ENCODE measurements around the gene EGFL6.
"Not testable (repeated sequence)": the region's sequence is repeated elsewhere in the genome, so short reads cannot be mapped to it uniquely, and the experiment has no call there.

EGFL6 gene

GRCh38 chrX:13597874-13598273, 28.5 kb downstream of the EGFL6 start:
- DNase-seq = no peak

- DNase-seq = peak; percentile 38
Observed at GRCh38 chrX:13598877-13599276, 29.5 kb downstream of the EGFL6 start.

- DNase-seq = no peak
Observed at GRCh38 chrX:13599491-13599890, 30.1 kb downstream of the EGFL6 start.

- DNase-seq = no peak
Observed at GRCh38 chrX:13605611-13606010, 36.2 kb downstream of the EGFL6 start.

GRCh38 chrX:13607331-13607995, 38.1 kb downstream of the EGFL6 start:
- DNase-seq = no peak

GRCh38 chrX:13607996-13608365, 38.6 kb downstream of the EGFL6 start:
- no peak for DNase-seq

GRCh38 chrX:13614154-13614553, 44.8 kb downstream of the EGFL6 start:
- DNase-seq = no peak

GRCh38 chrX:13620207-13620606, 50.8 kb downstream of the EGFL6 start:
- DNase-seq = peak; percentile 39

GRCh38 chrX:13622401-13622964, 53.1 kb downstream of the EGFL6 start:
- DNase-seq = no peak

- DNase-seq = no peak
Observed at GRCh38 chrX:13627306-13627705, 57.9 kb downstream of the EGFL6 start.

- DNase-seq = not testable (repeated sequence)
Observed at GRCh38 chrX:13637224-13637623, 67.8 kb downstream of the EGFL6 start.

- no peak for DNase-seq
Observed at GRCh38 chrX:13638021-13638420, 68.6 kb downstream of the EGFL6 start.

- no peak for DNase-seq
Observed at GRCh38 chrX:13638826-13639225, 69.4 kb downstream of the EGFL6 start.

GRCh38 chrX:13641684-13642083, 72.3 kb downstream of the EGFL6 start:
- not testable (repeated sequence) for DNase-seq

- DNase-seq = no peak
Observed at GRCh38 chrX:13645464-13646153, 76.2 kb downstream of the EGFL6 start.

- DNase-seq = peak; percentile 81
Observed at GRCh38 chrX:13646154-13646549, 76.8 kb downstream of the EGFL6 start.

- DNase-seq = peak; percentile 97
Observed at GRCh38 chrX:13647709-13648212, 78.4 kb downstream of the EGFL6 start.

GRCh38 chrX:13648336-13648735, 78.9 kb downstream of the EGFL6 start:
- peak; percentile 60 for DNase-seq

- DNase-seq = no peak
Observed at GRCh38 chrX:13649838-13650237, 80.4 kb downstream of the EGFL6 start.

GRCh38 chrX:13650318-13650717, 80.9 kb downstream of the EGFL6 start:
- DNase-seq = no peak

- DNase-seq = no peak
Observed at GRCh38 chrX:13651150-13651549, 81.7 kb downstream of the EGFL6 start.

- peak; percentile 61 for DNase-seq
Observed at GRCh38 chrX:13652287-13652793, 82.9 kb downstream of the EGFL6 start.

- DNase-seq = peak; percentile 97
Observed at GRCh38 chrX:13652850-13653693, 83.7 kb downstream of the EGFL6 start, which contains the start of gene TCEANC. Gene TCEANC, plus strand, starts transcription at chrX:13653141. Its CDS starts 9,368 bp downstream, at chrX:13662509.

Data from OCI-M1 (cell line).